ENCODE data around the gene OSGEPL1.
"Not testable (repeated sequence)": the region's sequence is repeated elsewhere in the genome, so short reads cannot be mapped to it uniquely, and the experiment has no call there.

Gene OSGEPL1

DNA sequence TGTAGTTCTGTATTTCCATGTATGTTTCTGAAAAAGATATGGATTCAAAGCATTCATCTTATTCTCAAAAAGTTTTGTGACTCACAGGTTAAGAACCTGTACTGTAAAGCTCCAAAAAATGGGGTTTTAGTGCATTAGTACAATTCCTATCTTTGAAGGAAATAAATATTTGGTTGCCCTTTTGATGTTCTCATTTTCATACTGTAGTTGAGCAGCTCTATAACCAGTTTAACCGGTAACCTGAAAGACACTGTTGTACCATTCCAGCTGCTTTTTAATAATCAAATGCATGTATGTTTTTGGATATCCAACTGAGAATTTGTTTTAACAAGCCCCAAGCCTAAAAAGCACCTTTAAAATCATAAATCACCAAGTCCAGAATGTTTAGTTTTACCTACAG is 9.6 kb upstream of the OSGEPL1 start:
- DNase-seq = no peak
- no peaks in the 10 kb centered on the region for H3K4me1 ChIP-seq (ENCODE audit: control extremely low read depth in 1 of 4, control insufficient read depth in 4 of 4, insufficient read depth in 4 of 4, low read length in 3 of 4)
- ChIA-PET CTCF (interaction anchor here (0.6 to 3.5 kb wide), 4 partner anchors 9 to 1098 kb away, joined by 3 to 15 read pairs (median 3); partner anchors contain the start of gene OSGEPL1), POLR2A (no interaction called here)
- H3K4me3 ChIP-seq (ENCODE audit: control insufficient read depth in 1 of 7, extremely low read depth in 1 of 7, insufficient read depth in 4 of 7, low read depth in 2 of 7, low read length in 6 of 7) = no peak overlapping the region
- no peak overlapping the region for H3K27ac ChIP-seq (ENCODE audit: insufficient read depth in 1 of 2, low read depth in 1 of 2, low read length in 2 of 2, poor library complexity in 1 of 2, severe bottlenecking in 2 of 2)
- no peaks in the 10 kb centered on the region for H3K9me3 ChIP-seq (ENCODE audit: control extremely low read depth in 1 of 5, control insufficient read depth in 4 of 5, insufficient read depth in 2 of 5, low read depth in 1 of 5, low read length in 4 of 5)
- no peaks in the 10 kb centered on the region for H3K27me3 ChIP-seq (replicated peaks in 2 of 5; ENCODE audit: control insufficient read depth in 4 of 5, insufficient read depth in 5 of 5, low read length in 4 of 5)
- WGBS (ENCODE audit: insufficient coverage) = 100% methylated on average over 1 of the region's 1 CpG
- peaks cover 17 to 49% (median 41%) of the 10 kb centered on the region in 4 experiments for H3K36me3 ChIP-seq (ENCODE audit: control insufficient read depth in 4 of 4, insufficient read depth in 4 of 4, low read length in 3 of 4)

- ChIA-PET CTCF (interaction anchor here (3.5 kb wide), 1 partner anchor 8 kb away, joined by 15 read pairs; the partner anchor contains the start of gene OSGEPL1), POLR2A (no interaction called here)
- 100% methylated on average over 1 of the region's 6 CpGs for WGBS (ENCODE audit: insufficient coverage)
- Histone ChIP-seq H3K27me3 (replicated peaks in 2 of 5; ENCODE audit: control insufficient read depth in 4 of 5, insufficient read depth in 5 of 5, low read length in 4 of 5) (no peaks in the 10 kb centered on the region), H3K4me3 (ENCODE audit: control insufficient read depth in 1 of 7, extremely low read depth in 1 of 7, insufficient read depth in 4 of 7, low read depth in 2 of 7, low read length in 6 of 7) (no peak overlapping the region), H3K27ac (ENCODE audit: insufficient read depth in 1 of 2, low read depth in 1 of 2, low read length in 2 of 2, poor library complexity in 1 of 2, severe bottlenecking in 2 of 2) (peak overlapping the region in 1 of 2 experiments; percentile 50), H3K4me1 (ENCODE audit: control extremely low read depth in 1 of 4, control insufficient read depth in 4 of 4, insufficient read depth in 4 of 4, low read length in 3 of 4) (no peaks in the 10 kb centered on the region), H3K9me3 (ENCODE audit: control extremely low read depth in 1 of 5, control insufficient read depth in 4 of 5, insufficient read depth in 2 of 5, low read depth in 1 of 5, low read length in 4 of 5) (no peaks in the 10 kb centered on the region), H3K36me3 (ENCODE audit: control insufficient read depth in 4 of 4, insufficient read depth in 4 of 4, low read length in 3 of 4) (peaks cover 25 to 46% (median 40%) of the 10 kb centered on the region in 4 experiments)
- no peak for DNase-seq
These were observed 8.2 kb upstream of the OSGEPL1 start for GRCh38 chr2:189770590-189771322.

- H3K9me3 ChIP-seq (ENCODE audit: control extremely low read depth in 1 of 5, control insufficient read depth in 4 of 5, insufficient read depth in 2 of 5, low read depth in 1 of 5, low read length in 4 of 5) = no peaks in the 10 kb centered on the region
- no peaks in the 10 kb centered on the region for H3K27me3 ChIP-seq (replicated peaks in 2 of 5; ENCODE audit: control insufficient read depth in 4 of 5, insufficient read depth in 5 of 5, low read length in 4 of 5)
- CTCF ChIA-PET = interaction anchor here (0.6 to 5.3 kb wide), 8 partner anchors 9 to 114 kb away, joined by 3 to 49 read pairs (median 10); partner anchors contain the start of genes ANKAR and ASNSD1
- peak overlapping the region in 3 of 7 experiments; percentile 85 to 99 (median 97) for H3K4me3 ChIP-seq (ENCODE audit: control insufficient read depth in 1 of 7, extremely low read depth in 1 of 7, insufficient read depth in 4 of 7, low read depth in 2 of 7, low read length in 6 of 7)
- peak overlapping the region; percentile 75 to 88 for H3K27ac ChIP-seq (ENCODE audit: insufficient read depth in 1 of 2, low read depth in 1 of 2, low read length in 2 of 2, poor library complexity in 1 of 2, severe bottlenecking in 2 of 2)
- peaks cover 6 to 13% (median 8%) of the 10 kb centered on the region in 4 experiments for H3K36me3 ChIP-seq (ENCODE audit: control insufficient read depth in 4 of 4, insufficient read depth in 4 of 4, low read length in 3 of 4)
- 100% methylated on average over 1 of the region's 4 CpGs for WGBS (ENCODE audit: insufficient coverage)
- POLR2A ChIA-PET = interaction anchor here (2.1 kb wide), 1 partner anchor 20 kb away, joined by 14 read pairs; the partner anchor contains the start of genes ORMDL1 and PMS1
- H3K4me1 ChIP-seq (ENCODE audit: control extremely low read depth in 1 of 4, control insufficient read depth in 4 of 4, insufficient read depth in 4 of 4, low read length in 3 of 4) = peaks cover 9 to 25% (median 16%) of the 10 kb centered on the region in 4 experiments
- peak in 2 of 3 donors; percentile 32 to 38 for DNase-seq
These were observed 1.5 kb upstream of the OSGEPL1 start for GRCh38 chr2:189763908-189764661.

DNA sequence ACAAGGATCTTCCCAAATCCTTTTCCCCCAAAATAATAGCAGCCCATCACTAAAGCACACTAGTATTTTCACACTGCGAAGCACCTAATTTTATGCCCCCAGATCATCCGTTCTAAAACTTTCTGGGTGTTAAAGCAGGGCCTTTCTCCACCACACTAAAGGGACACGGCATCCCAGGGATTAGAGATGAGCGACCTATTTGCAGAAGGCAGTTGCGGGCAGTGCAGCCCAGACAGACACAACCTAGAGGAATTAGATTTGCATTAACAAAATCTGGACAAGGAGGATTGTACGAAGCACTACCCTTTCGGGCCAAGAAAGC is 402 bp downstream of the OSGEPL1 start:
- 0% methylated on average over 5 of the region's 7 CpGs for WGBS (ENCODE audit: insufficient coverage)
- no peak for DNase-seq
- POLR2A ChIA-PET = interaction anchor here (0.7 to 2.1 kb wide), 3 partner anchors 22 to 101 kb away, joined by 3 to 14 read pairs (median 3); partner anchors contain the start of genes ASNSD1, ORMDL1 and PMS1

DNA sequence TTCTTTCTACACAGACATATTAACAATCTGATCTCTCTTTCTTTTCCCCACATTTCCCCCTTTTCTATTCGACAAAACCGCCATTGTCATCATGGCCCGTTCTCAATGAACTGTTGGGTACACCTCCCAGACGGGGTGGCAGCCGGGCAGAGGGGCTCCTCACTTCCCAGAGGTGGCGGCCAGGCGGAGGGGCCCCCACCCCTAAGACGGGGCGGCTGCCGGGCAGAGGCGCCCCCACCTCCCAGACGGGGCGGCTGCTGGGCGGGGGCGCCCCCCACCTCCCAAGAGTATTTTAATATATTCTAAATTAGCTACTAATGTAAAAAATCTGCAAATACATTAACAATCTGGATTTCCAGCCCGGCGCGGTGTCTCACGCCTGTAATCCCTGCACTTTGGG is 2.4 kb downstream of the OSGEPL1 start:
- H3K27me3 ChIP-seq (replicated peaks in 2 of 5; ENCODE audit: control insufficient read depth in 4 of 5, insufficient read depth in 5 of 5, low read length in 4 of 5); H3K27ac ChIP-seq (ENCODE audit: insufficient read depth in 1 of 2, low read depth in 1 of 2, low read length in 2 of 2, poor library complexity in 1 of 2, severe bottlenecking in 2 of 2); H3K9me3 ChIP-seq (ENCODE audit: control extremely low read depth in 1 of 5, control insufficient read depth in 4 of 5, insufficient read depth in 2 of 5, low read depth in 1 of 5, low read length in 4 of 5); POLR2A ChIA-PET; DNase-seq; H3K4me3 ChIP-seq (ENCODE audit: control insufficient read depth in 1 of 7, extremely low read depth in 1 of 7, insufficient read depth in 4 of 7, low read depth in 2 of 7, low read length in 6 of 7); H3K36me3 ChIP-seq (ENCODE audit: control insufficient read depth in 4 of 4, insufficient read depth in 4 of 4, low read length in 3 of 4): not testable (repeated sequence)
- 100% methylated on average over 4 of the region's 19 CpGs for WGBS (ENCODE audit: insufficient coverage)
- H3K4me1 ChIP-seq (ENCODE audit: control extremely low read depth in 1 of 4, control insufficient read depth in 4 of 4, insufficient read depth in 4 of 4, low read length in 3 of 4) = peaks cover 9 to 25% (median 16%) of the 10 kb centered on the region in 4 experiments
- CTCF ChIA-PET = interaction anchor here (1.0 to 5.3 kb wide), 5 partner anchors 9 to 86 kb away, joined by 3 to 49 read pairs (median 3); no protein-coding TSS in a partner anchor

More for the DNA sequence above, 402 bp downstream of the OSGEPL1 start:
- Histone ChIP-seq H3K4me1 (ENCODE audit: control extremely low read depth in 1 of 4, control insufficient read depth in 4 of 4, insufficient read depth in 4 of 4, low read length in 3 of 4) (peaks cover 9 to 25% (median 16%) of the 10 kb centered on the region in 4 experiments), H3K36me3 (ENCODE audit: control insufficient read depth in 4 of 4, insufficient read depth in 4 of 4, low read length in 3 of 4) (peaks cover 6 to 13% (median 9%) of the 10 kb centered on the region in 4 experiments), H3K9me3 (ENCODE audit: control extremely low read depth in 1 of 5, control insufficient read depth in 4 of 5, insufficient read depth in 2 of 5, low read depth in 1 of 5, low read length in 4 of 5) (no peaks in the 10 kb centered on the region), H3K4me3 (ENCODE audit: control insufficient read depth in 1 of 7, extremely low read depth in 1 of 7, insufficient read depth in 4 of 7, low read depth in 2 of 7, low read length in 6 of 7) (peak overlapping the region; percentile 81 to 99 (median 85)), H3K27ac (ENCODE audit: insufficient read depth in 1 of 2, low read depth in 1 of 2, low read length in 2 of 2, poor library complexity in 1 of 2, severe bottlenecking in 2 of 2) (peak overlapping the region; percentile 75 to 88), H3K27me3 (replicated peaks in 2 of 5; ENCODE audit: control insufficient read depth in 4 of 5, insufficient read depth in 5 of 5, low read length in 4 of 5) (no peaks in the 10 kb centered on the region)
- CTCF ChIA-PET = interaction anchor here (0.9 to 5.3 kb wide), 16 partner anchors 11 to 308 kb away, joined by 3 to 49 read pairs (median 6); partner anchors contain the start of genes ASNSD1, ORMDL1, PMS1 and SLC40A1

GRCh38 chr2:189756311-189756952 is 6.2 kb downstream of the OSGEPL1 start:
- POLR2A ChIA-PET = no interaction called here
- CTCF ChIA-PET = interaction anchor here (1.1 to 1.3 kb wide), 3 partner anchors 81 to 315 kb away, joined by 3 to 4 read pairs (median 3); no protein-coding TSS in a partner anchor
- DNase-seq = no peak
- H3K36me3 ChIP-seq (ENCODE audit: control insufficient read depth in 4 of 4, insufficient read depth in 4 of 4, low read length in 3 of 4) = peaks cover 8 to 28% (median 11%) of the 10 kb centered on the region in 4 experiments
- no peaks in the 10 kb centered on the region for H3K27me3 ChIP-seq (replicated peaks in 2 of 5; ENCODE audit: control insufficient read depth in 4 of 5, insufficient read depth in 5 of 5, low read length in 4 of 5)
- no peak overlapping the region for H3K4me3 ChIP-seq (ENCODE audit: control insufficient read depth in 1 of 7, extremely low read depth in 1 of 7, insufficient read depth in 4 of 7, low read depth in 2 of 7, low read length in 6 of 7)
- H3K27ac ChIP-seq (ENCODE audit: insufficient read depth in 1 of 2, low read depth in 1 of 2, low read length in 2 of 2, poor library complexity in 1 of 2, severe bottlenecking in 2 of 2) = no peak overlapping the region
- H3K4me1 ChIP-seq (ENCODE audit: control extremely low read depth in 1 of 4, control insufficient read depth in 4 of 4, insufficient read depth in 4 of 4, low read length in 3 of 4) = peaks cover 0 to 6% (median 4%) of the 10 kb centered on the region in 4 experiments
- H3K9me3 ChIP-seq (ENCODE audit: control extremely low read depth in 1 of 5, control insufficient read depth in 4 of 5, insufficient read depth in 2 of 5, low read depth in 1 of 5, low read length in 4 of 5) = no peaks in the 10 kb centered on the region
- WGBS (ENCODE audit: insufficient coverage) = 100% methylated on average over 2 of the region's 2 CpGs
